ENCODE results near the gene NUDT6. TPM values are rescaled to one million over a fixed set of nuclear protein-coding genes. Genes with fewer than 3 reads are reported as not detected.

NUDT6 gene
- total RNA-seq, 1 experiment from 2014 or later = 4.0 TPM

- Histone ChIP-seq H4K5ac (ENCODE audit: insufficient read length, low read depth, low read length) (no peak overlapping the region), H2BK12ac (ENCODE audit: insufficient read length, low read depth, low read length) (no peak overlapping the region), H3K79me1 (ENCODE audit: insufficient read depth, low read depth, low read length, poor library complexity, severe bottlenecking) (peaks cover 10% of the 10 kb centered on the region), H2BK120ac (ENCODE audit: low read depth, low read length, poor library complexity, severe bottlenecking) (no peak overlapping the region), H3K4me2 (ENCODE audit: insufficient read depth, insufficient read length, low read length) (no peak overlapping the region), H4K91ac (ENCODE audit: insufficient read length, low read depth, low read length) (no peak overlapping the region), H3K14ac (ENCODE audit: insufficient read depth, low read length) (no peak overlapping the region), H3K18ac (ENCODE audit: insufficient read length, low read depth, low read length) (no peak overlapping the region), H2AK5ac (ENCODE audit: insufficient read length, low read length) (no peak overlapping the region), H3K79me2 (ENCODE audit: insufficient read depth, low read length) (peaks cover 14% of the 10 kb centered on the region; the same call in 1 of the 2 replicates), H2BK20ac (ENCODE audit: low read depth, low read length, poor library complexity, severe bottlenecking) (no peak overlapping the region), H4K8ac (replicated peaks; ENCODE audit: insufficient read length, low read depth, low read length) (no peak overlapping the region), H2AFZ (ENCODE audit: low read length) (no peak overlapping the region), H3K56ac (ENCODE audit: insufficient read length, low read depth, low read length) (no peak overlapping the region), H3K27ac (ENCODE audit: insufficient read length, low read depth, low read length) (no peak overlapping the region), H3K4ac (ENCODE audit: low read depth, low read length) (no peak overlapping the region), H3K9me3 (ENCODE audit: control insufficient read depth, low read depth, low read length) (no peaks in the 10 kb centered on the region), H3T11ph (ENCODE audit: low read length) (no peak overlapping the region), H3K4me1 (ENCODE audit: insufficient read depth, low read length) (no peaks in the 10 kb centered on the region), H3K23ac (ENCODE audit: insufficient read length, low read depth, low read length) (no peak overlapping the region), H4K20me1 (ENCODE audit: control insufficient read depth, insufficient read depth, insufficient read length) (no peaks in the 10 kb centered on the region), H3K27me3 (ENCODE audit: insufficient read depth, low read length) (no peaks in the 10 kb centered on the region), H3K23me2 (ENCODE audit: insufficient read length, low read depth, low read length, poor library complexity, severe bottlenecking) (no peaks in the 10 kb centered on the region), H2BK5ac (ENCODE audit: insufficient read length, low read length) (no peak overlapping the region), H2BK15ac (ENCODE audit: low read depth, low read length) (no peak overlapping the region), H3K9ac (ENCODE audit: extremely low read depth, insufficient read length, low read length) (no peak overlapping the region)
- Mint-ChIP-seq H3K27me3 (ENCODE audit: low read depth) (no peaks in the 10 kb centered on the region), H3K4me1 (peaks cover 20 to 33% of the 10 kb centered on the region in 2 experiments), H3K4me3 (no peak overlapping the region), H3K9me3 (peaks cover 20 to 31% of the 10 kb centered on the region in 2 experiments), H3K27ac (peak overlapping the region in 1 of 3 experiments; percentile 10; a peak in 3 of 7 replicates), H3K36me3 (ENCODE audit: insufficient read depth in 1 of 3, low read depth in 3 of 3) (peaks cover 63 to 73% (median 66%) of the 10 kb centered on the region in 3 experiments)
- TF ChIP-seq CTCF (conservative IDR thresholded peaks at IDR 0.05) = no peak
- WGBS (ENCODE audit: extremely low coverage, insufficient read length, low lambda C conversion rate) = no CpG with 5 or more reads among the region's 3 CpGs
- DNase-seq = no peak
Measured at GRCh38 chr4:122876456-122876855, 45.9 kb downstream of the NUDT6 start.
